Middle frontal gyrus (tissue), 1 donor: ENCODE results near the gene MS4A6E.
"Not testable (repeated sequence)": the region's sequence is repeated elsewhere in the genome, so short reads cannot be mapped to it uniquely, and the experiment has no call there.

ENCODE experiments used
- DNase-seq: peaks from one replicate; pipeline ENCODE4 v3.0.0-alpha.2; 2015; ENCODE audit warnings: low spot score; ENCODE audit errors: extremely low spot score

MS4A6E gene

DNA sequence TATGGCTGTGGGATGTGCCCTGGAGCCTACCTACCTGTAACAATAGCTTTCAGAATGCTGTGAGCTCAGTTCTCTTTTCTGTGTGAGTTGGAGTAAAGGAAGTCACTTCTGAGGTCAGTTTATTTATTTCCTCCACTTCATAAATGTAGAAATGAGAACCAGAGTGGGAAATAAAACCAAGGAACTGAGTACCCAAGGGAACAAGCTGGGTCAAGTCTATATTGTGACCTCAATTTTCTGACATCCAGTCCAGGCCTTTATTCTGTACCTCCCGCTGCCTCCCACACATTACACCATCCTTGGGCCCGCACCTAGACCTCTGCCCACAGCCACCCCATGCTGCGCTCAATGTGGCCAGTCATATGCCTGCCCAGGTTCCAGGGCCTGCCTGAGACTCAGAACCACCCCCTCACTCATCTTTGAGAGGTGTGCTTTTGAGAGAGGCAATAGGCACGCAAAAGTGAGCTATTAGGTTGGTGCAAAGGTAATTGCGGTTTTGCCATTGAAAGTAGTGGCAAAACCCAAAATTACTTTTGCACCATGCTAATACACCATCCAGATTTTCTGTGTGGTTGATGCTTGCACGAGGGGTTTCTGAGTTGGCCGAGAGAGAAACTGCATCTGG lies 9.8 kb downstream of the MS4A6E start:
- no peak for DNase-seq

DNA sequence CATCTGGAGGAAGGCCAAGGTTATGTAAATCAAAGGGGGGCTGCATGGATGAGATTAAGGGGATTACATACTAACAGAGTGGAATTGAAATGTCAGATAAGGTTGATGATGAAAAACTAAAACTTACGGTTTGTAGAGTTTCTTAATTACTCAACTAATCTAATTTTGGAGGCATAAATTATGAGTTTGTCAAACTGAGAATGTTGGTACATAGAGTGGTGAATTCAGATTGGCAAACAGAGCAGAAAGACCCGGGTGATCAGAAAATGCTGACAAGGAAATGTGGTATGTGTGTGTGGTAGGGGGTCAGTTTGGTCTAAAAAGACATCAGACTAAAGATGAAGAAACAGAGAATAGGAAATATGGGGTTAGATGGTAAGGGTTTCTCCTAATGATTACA lies 11.0 kb downstream of the MS4A6E start:
- no peak for DNase-seq

DNA sequence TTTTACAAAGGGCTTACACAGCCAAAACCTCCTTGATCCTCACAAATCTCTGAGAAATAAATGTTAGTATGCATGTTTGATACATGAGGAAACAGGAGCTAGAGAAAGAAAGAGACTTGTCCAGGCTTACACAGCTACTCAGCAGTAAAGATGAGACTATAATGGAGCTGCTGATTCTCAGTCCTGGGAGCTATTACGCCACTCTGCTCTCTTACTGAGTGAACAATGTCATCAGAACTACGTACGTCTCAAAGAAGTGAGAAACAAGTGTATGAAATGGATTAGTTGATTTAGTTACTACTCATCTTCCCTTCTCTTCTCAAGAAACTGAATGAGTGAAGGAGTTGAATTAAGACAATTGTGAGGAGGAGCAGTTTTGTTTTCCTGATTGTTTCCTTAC lies 12.3 kb downstream of the MS4A6E start:
- no peak for DNase-seq

DNA sequence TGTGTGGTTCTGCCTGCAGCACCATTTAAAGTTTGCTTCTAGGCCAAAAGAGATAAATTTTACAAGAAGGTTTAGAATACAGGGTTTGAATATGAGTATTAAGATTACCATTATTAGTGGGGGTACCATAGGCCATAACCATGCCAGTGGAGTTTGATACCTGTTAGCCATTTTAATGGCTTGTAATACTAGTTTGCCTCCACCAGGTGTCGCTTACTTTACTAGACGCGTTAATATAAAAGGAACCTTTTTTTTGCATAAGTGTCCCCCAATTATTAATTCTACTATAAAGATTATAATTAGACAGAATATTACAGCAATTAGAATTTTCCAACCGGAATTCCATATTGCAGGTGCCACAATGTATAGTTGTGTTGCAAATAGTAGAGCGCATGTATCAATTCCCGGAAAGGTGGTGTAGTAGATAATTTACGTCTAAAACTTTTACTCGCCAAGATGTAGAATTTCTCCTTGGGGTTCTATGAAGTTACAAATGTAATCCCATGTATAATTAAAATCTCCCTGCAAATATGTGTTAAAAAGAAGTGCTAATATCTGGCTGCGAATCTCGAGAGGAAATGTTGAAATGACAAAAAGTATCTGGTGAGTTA lies 16.1 kb downstream of the MS4A6E start:
- DNase-seq = no peak

DNA sequence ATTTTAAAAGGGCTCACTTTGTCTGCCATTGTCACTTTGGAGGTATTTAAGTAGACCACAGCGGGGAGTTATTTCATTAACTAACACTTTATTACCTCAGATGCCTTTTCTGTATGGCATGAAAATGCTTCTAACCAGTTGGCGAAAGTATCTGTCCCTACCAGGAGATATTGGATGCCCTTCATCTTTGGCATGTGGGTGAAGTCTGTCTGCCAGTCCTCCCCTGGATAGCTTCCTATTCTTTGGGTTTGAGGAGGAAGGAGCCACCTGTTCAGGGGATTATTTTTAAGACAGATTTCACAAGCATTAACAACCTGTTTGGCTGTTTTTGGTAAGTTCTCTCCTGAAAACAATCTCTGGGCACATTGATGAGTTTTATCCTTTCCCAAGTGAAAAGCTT lies 17.1 kb downstream of the MS4A6E start:
- no peak for DNase-seq

DNA sequence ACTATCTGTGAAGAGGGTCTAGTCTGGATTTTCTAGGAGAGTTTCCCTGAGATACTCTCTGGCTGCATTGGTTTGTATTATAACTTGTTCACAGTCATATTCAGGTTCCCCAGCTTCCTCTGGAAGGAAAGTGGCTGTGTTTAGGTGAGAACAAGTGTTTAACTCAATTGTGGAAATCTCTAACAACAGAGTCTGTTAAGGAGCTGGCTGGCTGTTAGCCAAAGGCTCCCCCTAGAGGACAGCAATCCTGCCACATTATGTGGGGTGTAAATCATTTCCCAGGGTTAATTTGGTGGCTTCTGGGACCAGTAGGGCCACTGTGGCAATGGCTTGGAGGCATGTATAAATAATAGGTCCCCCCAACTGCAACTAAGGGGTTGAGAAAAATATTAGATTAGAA lies 18.4 kb downstream of the MS4A6E start:
- DNase-seq = no peak

DNA sequence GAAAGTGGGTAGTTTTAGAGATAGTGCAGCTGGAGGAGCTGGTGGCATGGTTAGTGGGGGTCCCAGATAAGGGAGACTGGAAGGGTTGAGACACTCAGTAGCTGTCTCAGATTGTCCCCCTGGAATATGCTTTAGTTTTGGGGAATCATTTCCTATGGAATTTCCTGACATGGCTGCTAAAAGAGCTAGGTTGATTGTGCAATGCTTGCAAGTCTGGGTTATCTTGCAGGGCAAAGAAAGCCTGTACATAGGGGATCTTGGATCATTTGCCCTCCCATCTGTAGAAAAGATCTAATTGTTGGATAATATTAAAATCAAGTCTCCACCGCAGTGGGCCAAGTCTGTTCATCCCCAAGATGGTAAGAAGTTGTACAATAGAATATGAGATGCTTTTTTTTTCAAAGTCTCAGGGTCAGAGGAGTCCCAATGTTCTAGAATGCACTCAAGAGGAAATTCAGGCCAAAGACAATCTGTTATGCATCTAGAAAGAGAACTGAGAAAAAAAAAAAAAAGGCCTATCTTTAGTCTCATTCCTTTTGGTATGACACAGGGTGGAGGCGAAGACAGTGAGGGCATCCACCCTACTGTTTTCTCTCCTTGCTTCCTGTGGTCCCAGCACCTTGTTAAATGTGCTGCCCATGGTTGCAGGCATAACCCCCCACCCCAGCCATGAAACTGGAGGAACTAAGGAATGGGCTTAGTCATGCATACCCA lies 20.2 kb downstream of the MS4A6E start:
- no peak for DNase-seq

DNA sequence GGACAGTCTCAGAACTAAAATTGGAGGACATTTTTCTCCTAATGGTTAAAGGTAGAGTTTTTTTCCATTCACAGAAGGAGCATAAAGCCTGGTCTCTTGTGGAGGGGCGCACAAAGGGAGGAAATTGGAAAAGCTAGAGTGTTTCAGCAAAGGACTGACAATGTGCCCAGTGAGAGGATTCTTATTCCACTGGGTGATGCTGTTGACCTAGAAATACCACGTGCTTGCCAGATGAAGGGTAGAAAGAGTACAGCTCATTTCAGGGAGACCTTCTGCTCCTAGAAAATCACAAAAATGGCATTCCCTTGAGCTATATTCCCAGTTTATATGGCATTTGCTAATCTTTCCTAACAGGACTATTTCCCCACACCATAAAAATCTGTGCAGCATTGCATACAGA lies 21.1 kb downstream of the MS4A6E start:
- DNase-seq = no peak

DNA sequence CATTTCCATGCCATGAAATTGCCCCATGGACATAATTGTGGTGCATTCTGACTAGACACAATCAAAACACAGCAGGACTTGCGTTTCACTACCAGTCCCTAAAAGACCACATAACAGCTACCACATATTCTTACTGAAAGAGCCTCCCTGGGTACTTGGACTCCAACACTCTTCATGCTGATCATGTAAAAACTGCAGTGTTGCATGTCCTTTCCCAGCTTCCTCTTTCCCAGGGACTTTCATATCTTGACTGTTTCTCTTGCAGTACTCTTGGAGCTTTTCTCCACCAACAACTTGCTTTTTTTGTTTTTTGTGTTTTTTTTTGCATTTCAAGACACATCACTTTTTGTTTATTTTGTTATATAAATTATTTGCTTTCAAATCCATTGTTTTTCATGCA lies 22.9 kb downstream of the MS4A6E start:
- DNase-seq = no peak

DNA sequence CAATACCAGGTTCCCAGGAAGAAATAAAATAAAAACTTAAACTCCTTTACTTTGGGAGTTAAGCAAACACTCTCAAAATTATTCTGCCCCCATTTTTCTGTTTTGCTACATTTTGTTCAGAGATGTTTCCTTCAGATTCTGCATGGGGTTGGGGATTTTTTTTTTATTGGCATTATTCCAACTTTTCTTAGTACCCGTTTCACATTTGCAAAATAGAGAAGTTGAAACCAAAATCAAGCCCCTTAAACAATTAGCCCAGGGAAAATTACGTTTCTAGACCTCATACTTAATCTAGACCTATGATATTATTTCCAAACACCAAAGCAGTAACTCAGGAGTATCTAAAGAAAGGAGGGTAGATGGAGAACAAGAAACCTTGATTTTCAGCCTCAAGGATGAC lies 30.7 kb downstream of the MS4A6E start:
- DNase-seq = no peak

DNA sequence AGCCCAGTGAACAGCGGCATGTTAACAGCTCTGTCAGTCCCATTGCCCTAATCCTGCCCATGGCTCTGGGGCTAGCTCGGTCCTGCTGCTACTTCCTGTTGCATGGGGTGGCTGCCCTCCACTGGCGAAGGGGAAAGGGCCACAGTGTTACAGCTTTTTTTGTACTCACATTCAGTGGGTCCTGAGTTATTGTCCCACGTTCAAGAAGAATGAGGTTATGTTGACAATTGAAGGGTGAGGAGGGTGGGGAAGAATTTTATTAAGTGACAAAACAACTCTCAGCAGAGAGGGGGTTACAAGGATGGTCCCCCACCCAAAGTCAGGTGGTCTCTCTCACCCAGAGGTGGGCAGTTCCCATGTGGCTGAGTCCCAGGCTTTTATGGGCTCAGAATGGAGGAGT lies 33.6 kb downstream of the MS4A6E start:
- no peak for DNase-seq

DNA sequence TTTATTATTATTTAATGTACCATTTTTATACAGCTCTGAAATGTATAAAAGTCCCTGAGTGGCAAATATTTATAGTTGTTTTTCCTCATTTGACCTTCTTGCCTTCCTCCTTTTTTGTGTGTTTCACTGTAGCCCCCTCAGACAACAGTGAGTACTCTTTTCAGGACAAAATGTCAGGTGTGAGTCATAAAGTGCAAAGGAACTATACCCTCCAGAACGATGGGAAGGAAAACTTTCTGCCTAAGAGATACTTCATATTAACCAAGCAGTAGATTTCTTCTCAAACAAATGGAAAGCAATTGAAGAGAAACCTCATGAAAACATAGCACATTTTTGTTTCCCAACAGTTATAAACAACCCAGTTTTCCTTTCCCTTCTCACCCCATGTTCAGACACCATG lies 35.2 kb downstream of the MS4A6E start:
- DNase-seq = no peak

DNA sequence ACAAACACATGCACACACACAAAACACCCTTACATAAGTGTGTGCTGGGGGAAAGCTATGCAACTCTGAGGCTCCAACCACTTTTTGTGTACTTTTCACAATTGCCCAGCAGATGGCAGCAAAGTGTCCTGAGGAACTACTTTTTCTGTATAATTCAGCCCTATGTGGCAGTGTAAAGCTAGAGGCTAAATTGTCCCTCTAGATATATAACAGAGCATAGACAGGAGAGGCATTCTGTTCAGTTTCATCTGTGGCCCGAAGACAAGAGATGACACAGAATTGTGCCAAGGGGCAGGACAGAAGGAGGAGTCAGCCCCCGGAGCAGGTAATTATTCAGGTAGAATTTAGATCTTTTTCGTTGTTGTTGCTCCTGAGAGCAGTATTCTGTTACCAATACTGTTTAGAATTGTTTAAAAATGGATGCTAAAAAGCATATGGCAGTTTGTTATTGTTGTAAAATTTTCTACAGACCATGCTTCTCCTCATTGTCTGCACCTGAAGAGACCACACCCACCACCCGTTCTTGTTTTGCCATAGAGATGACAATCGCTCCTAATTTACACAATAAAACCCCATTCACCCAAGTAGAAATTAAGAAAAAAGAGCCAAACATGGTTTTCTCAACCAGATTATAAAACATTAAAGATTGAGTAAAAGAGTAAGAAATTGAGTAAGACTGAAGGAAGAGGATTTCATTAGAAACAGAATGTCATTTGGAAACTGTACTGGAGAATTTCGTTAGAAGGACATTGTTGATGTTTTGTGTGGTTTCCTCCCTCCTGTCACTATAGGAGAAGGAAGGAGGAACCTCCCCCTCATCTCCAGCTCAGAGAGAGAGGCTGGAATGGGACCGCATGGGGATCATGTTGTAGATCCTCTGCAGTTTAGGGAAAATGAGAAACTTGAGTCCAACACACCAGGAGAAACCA lies 36.8 kb downstream of the MS4A6E start:
- peak; percentile 60 for DNase-seq

DNA sequence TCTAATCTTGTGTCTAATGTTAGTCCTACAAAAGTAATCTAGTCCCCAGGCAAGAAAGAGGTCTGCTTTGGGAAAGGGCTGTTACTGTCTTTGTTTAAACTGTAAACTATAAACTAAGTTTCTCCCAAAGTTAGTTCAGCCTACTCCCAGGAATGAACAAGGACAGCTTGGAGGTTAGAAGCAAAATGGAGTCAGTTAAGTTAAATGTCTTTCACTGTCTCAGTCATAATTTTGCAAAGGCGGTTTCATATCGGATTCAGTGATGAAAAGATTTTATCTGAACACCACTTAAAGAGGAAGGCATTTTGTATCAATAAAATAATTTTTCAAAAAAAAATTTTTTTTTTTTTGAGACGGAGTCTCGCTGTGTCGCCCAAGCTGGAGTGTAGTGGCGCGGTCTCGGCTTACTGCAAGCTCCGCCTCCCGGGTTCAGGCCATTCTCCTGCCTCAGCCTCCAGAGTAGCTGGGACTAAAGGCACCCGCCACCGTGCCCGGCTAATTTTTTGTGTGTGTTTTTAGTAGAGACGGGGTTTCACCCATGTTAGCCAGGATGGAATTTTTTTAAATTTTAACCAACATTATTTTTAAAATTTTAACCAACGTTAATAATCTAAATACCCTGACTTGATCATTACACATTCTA lies 39.3 kb downstream of the MS4A6E start:
- DNase-seq = not testable (repeated sequence)

DNA sequence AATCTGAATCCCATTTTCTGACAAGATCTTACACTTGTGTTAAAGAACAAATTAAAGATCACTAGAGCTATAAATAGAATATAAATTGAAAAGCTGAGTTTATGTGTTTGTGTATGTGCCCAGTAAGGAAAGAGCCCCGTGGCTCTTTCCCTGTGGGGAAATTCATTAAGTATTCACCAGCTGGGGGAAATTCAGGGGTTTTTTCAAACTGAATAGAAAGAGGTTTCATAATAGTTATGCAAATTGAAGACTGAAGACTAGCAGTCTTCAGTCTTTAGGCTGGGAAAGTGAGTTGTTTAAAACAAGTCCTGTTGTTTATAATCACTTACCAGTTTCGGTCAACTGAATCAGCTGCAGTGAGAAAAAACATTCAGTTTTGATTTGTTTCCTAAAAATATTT lies 40.0 kb downstream of the MS4A6E start:
- no peak for DNase-seq

DNA sequence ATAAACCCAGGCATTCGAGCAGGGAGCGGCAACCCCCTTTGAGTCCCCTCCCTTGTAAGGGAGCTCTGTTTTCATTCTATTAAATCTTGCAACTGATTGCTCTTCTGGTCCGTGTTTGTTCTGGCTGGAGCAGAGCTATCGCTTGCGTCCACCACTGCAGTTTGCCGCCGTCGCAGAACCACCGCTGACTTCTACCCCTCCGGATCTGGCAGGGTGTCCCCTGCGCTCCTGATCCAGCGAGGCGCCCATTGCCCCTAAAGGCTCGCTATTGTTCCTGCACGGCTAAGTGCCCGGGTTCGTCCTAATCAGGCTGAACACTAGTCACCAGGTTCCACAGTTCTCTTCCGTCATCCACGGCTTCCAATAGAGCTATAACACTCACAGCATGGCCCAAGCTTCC lies 40.8 kb downstream of the MS4A6E start:
- DNase-seq = no peak

DNA sequence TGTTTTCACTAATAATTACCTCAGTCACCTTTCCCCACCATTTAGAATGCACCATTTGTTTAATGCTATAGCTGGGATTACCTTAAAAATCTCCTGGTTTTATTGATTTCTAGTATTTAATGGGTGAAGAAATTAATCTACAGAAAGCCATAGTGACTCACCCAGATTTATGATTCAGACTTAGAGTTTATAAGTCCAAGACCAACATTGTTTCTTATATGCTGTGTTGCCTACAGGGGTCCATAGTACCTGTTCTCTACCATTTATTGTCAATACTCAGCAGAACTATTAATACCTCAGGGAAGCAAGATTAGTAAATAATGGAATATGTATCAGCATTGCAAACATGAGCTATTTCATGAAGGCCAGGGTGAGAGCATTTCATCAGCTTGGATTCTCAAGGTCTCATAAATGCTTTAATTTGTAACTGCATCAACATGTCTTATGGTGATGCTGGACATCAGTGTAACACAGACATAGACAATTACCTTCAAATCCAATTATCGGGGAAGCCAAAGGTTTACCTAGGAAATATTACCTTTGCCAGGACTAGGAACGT lies 43.3 kb downstream of the MS4A6E start:
- DNase-seq = no peak

DNA sequence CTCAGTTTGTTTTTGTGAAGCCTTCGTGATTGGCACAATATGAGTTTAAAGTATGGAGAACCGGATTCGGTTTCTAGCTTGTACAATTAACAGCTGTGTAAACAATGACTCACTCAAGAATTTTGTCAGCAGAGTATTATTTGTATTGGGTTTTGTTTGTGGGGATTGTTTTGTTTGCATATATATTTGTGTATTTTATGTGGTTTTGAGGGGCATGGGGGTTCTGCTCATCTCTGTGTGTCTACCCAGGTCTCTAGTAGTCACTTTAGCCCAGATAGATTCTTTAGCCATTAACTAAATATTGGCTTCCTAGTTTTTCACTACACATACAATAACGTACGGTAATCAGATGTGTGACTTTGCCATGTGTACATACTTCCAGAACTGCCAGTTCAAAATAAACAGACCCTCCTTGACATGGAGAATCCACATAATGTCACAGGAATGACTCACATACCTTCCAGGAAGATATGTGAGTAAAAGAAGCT lies 43.8 kb downstream of the MS4A6E start:
- no peak for DNase-seq

DNA sequence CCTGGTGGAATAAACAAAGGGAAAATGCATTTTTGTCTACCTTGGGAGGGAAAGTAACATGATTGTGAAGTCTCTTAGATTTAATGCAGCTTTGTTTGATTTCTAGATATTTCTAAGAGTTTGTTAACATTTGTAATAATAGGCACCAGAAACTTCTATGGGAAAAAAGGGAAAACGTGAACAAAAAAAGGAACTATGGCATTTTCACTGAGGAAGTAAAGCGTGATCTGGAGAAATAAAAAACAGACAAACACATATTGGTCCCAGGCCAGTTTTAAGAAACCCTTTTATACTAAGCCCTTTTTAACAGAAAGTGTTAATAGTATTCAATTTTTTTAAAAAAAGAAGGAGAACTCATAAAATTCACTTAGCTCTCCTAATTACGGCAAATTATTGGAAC lies 44.3 kb downstream of the MS4A6E start:
- no peak for DNase-seq

DNA sequence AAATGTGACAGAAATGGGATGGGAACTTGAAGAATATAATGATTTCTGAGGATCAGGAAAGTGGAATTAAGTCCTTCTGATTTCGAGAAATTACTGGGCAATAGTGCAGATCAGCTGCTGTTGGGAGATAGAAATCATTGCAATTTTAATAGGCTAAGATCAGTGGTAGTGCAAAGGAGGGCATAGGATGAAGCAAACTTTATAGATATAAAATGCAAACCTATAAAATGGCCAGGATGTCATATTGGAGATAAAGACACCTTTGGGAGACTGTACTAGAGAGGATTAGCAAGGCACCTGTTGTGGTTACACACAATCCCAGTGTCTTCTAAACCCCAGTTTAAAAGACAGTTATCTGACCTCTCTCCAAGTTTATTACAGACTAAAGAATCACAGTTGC lies 44.8 kb downstream of the MS4A6E start:
- DNase-seq = no peak

DNA sequence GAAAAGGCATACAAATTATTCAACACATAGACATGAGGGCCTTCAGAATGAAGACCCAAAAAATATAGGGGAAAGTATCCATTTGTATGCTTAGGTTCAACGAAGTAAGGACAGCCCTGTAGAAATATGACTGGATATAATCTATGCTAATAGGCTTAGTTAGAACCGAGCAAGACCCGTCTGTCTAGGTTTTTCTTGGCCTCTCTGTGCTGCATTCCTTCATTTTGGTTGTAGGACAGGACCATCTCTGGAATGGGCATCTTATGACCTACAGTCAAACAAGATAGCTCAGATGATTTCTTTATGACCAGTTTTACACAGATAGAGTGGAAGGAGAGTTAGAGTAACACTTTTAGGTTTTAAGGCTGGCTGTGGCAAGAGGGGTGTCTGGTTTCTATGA lies 45.7 kb downstream of the MS4A6E start:
- DNase-seq = no peak
